Measurements from ENCODE around the gene CARNS1. TPM values are rescaled to one million over a fixed set of nuclear protein-coding genes. Genes with fewer than 3 reads are reported as not detected.

Gene CARNS1
- total and polyA plus RNA-seq, 4 donors: 0.38 to 9.3 (median 7.6) TPM

DNA sequence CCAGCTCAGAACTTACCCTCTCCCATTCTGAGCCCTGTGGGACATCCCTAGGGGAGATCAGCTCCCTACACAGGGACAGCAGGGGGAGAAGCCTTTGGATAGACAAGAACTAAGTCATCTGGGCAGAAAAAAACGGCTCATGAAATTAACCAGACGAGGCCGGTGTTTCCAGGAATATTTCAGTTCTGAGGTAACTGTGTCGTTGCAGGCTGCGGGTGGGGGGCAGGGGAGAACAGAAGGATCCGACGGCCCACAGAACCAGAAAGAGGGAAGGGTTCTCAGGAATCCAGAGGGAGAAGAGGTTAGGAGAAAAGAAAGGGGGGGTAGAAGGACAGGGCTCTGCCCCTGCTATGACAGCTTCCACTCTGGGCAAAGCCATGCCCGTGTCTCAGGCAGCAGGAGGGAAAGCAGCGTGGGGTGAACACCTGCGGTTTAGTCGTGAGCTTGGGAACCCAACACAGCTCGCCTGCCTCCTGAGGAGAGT lies 45.6 kb upstream of the CARNS1 start:
- Histone ChIP-seq H3K27ac (ENCODE audit: low read depth in 1 of 2, low read length in 2 of 2) (no peak overlapping the region), H3K27me3 (ENCODE audit: control insufficient read depth in 1 of 2, insufficient read depth in 2 of 2, low read length in 1 of 2) (no peaks in the 10 kb centered on the region), H3K4me1 (ENCODE audit: control insufficient read depth in 1 of 2, insufficient read depth in 2 of 2, low read length in 2 of 2) (no peaks in the 10 kb centered on the region), H3K36me3 (ENCODE audit: control insufficient read depth in 1 of 2, insufficient read depth in 2 of 2, low read length in 1 of 2) (no peaks in the 10 kb centered on the region), H3K9me3 (ENCODE audit: control insufficient read depth, low read length) (no peaks in the 10 kb centered on the region), H3K4me3 (ENCODE audit: low read length in 2 of 2) (no peak overlapping the region)
- 47 to 51% methylated on average over 12 of the region's 12 CpGs for WGBS, 2 donors
- DNase-seq (no peak), ATAC-seq (ENCODE audit: low FRiP score) (no peak)
- intact Hi-C loops (cut with DNase I): no loop called here

DNA sequence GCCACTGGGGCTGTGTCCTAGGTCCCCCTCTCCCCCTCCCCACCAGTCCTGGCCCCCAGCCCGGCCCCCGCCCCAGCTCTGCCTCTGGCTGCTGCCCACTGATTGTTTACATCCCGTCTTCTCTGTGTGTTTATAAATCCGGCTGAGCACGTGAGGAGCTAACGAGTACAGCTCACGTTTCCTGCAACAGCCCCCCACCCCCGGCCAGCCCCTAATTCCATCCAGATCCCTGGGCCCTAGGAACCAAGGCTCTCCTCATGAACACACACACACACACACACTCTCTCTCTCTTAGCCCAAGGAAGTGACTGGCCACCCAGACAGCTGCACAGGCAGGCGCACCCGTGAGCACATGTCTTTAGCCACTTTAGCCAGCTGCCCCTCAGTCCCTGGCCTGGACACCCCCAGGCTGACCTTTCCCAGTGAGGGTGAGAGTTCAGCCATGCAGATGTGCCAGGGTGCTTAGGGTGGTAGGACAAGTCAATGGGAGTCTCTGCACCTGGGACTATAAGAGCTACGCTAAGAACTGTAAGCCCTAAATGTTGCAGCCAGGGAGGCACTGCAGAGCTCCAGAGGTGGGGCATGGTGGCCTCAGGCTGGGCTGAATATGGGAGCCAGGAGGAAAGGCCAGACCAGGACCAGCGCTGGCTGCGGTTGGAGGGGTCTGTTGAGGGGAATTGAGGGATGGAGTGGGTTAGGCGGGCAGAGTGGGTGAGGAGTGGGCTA lies 45.0 kb upstream of the CARNS1 start:
- WGBS, 2 donors: 70% methylated on average over 14 of the region's 14 CpGs
- Histone ChIP-seq H3K9me3 (ENCODE audit: control insufficient read depth, low read length) (no peaks in the 10 kb centered on the region), H3K27me3 (ENCODE audit: control insufficient read depth in 1 of 2, insufficient read depth in 2 of 2, low read length in 1 of 2) (no peaks in the 10 kb centered on the region), H3K27ac (ENCODE audit: low read depth in 1 of 2, low read length in 2 of 2) (no peak overlapping the region), H3K36me3 (ENCODE audit: control insufficient read depth in 1 of 2, insufficient read depth in 2 of 2, low read length in 1 of 2) (no peaks in the 10 kb centered on the region), H3K4me3 (ENCODE audit: low read length in 2 of 2) (no peak overlapping the region), H3K4me1 (ENCODE audit: control insufficient read depth in 1 of 2, insufficient read depth in 2 of 2, low read length in 2 of 2) (no peaks in the 10 kb centered on the region)
- DNase-seq (no peak), ATAC-seq (ENCODE audit: low FRiP score) (no peak)
- intact Hi-C loops (cut with DNase I): no loop called here

DNA sequence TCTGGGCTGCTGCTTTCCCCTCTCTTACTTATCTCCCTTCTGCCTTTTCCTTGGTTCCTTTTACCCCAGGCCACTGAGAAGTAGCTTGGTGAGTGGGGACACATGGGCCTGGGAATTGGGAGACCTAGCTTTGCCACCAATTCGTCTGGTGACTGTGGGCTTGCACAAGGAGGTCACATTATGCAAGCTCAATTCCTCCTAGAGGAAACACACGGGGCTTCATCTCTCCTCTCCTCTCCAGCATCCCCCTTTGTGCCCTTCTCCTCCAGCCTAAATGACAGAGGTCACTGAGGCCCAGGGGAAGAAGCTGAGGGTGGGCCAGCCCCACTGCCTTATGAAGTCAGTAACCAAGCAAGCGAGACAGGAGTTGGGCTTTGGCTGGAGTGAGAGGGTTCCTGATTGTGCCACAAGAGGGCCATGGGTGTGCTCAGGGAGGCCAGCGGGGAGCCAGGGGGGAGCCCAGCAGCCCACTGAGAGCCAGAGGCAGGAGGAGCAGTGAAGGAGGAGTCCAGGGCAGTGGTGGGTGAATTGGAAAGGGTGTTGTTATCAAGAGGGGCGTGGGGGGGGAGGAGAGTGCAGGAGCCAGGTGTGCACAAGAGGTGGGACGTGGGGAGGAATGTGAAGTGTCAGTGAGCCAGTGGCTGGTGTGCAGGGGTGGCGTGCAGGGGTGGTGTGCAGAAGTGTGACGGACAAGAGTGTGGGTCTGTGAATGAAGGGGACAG lies 44.1 kb upstream of the CARNS1 start:
- H3K9me3 ChIP-seq (ENCODE audit: control insufficient read depth, low read length): no peaks in the 10 kb centered on the region
- H3K27me3 ChIP-seq (ENCODE audit: control insufficient read depth in 1 of 2, insufficient read depth in 2 of 2, low read length in 1 of 2): no peaks in the 10 kb centered on the region
- 16 to 25% methylated on average over 8 of the region's 8 CpGs for WGBS, 2 donors
- no peak overlapping the region for H3K27ac ChIP-seq (ENCODE audit: low read depth in 1 of 2, low read length in 2 of 2)
- intact Hi-C loops (cut with DNase I): no loop called here
- no peaks in the 10 kb centered on the region for H3K4me1 ChIP-seq (ENCODE audit: control insufficient read depth in 1 of 2, insufficient read depth in 2 of 2, low read length in 2 of 2)
- no peak overlapping the region for H3K4me3 ChIP-seq (ENCODE audit: low read length in 2 of 2)
- ATAC-seq (ENCODE audit: low FRiP score): no peak
- no peak for DNase-seq
- H3K36me3 ChIP-seq (ENCODE audit: control insufficient read depth in 1 of 2, insufficient read depth in 2 of 2, low read length in 1 of 2): no peaks in the 10 kb centered on the region

DNA sequence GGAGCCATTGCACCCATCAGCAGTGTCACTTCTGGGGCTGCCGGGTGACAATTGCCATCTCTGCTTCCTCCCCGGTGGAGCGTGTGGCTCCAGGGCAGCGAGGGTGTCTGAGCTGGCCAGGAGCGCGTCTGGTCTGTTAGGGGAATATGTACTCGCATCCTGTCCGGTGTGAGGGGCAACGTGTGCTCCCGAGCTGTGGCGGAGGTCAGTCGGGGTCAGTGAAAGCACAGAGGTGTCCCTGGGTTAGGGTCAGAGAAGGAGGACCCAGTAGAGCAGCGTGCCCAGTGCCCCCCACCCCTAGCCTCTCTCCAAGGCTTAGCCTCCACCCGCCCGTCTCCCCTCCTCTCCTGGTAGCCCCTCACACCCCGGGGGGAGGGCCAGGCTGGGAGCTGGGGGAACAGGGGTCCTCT lies 43.6 kb upstream of the CARNS1 start:
- 10 to 11% methylated on average over 16 of the region's 16 CpGs for WGBS, 2 donors
- H3K9me3 ChIP-seq (ENCODE audit: control insufficient read depth, low read length): no peaks in the 10 kb centered on the region
- ATAC-seq (ENCODE audit: low FRiP score) (no peak), DNase-seq (no peak)
- intact Hi-C loops (cut with DNase I): loop anchor here in 1 of 2 donors (2.0 kb wide), 1 partner anchor 17 kb away; no protein-coding TSS in a partner anchor
- no peaks in the 10 kb centered on the region for H3K27me3 ChIP-seq (ENCODE audit: control insufficient read depth in 1 of 2, insufficient read depth in 2 of 2, low read length in 1 of 2)
- H3K36me3 ChIP-seq (ENCODE audit: control insufficient read depth in 1 of 2, insufficient read depth in 2 of 2, low read length in 1 of 2): no peaks in the 10 kb centered on the region
- H3K4me3 ChIP-seq (ENCODE audit: low read length in 2 of 2): peak overlapping the region in 1 of 2 donors; percentile 71
- peak overlapping the region in 1 of 2 donors; percentile 16 for H3K27ac ChIP-seq (ENCODE audit: low read depth in 1 of 2, low read length in 2 of 2)
- H3K4me1 ChIP-seq (ENCODE audit: control insufficient read depth in 1 of 2, insufficient read depth in 2 of 2, low read length in 2 of 2): no peaks in the 10 kb centered on the region

DNA sequence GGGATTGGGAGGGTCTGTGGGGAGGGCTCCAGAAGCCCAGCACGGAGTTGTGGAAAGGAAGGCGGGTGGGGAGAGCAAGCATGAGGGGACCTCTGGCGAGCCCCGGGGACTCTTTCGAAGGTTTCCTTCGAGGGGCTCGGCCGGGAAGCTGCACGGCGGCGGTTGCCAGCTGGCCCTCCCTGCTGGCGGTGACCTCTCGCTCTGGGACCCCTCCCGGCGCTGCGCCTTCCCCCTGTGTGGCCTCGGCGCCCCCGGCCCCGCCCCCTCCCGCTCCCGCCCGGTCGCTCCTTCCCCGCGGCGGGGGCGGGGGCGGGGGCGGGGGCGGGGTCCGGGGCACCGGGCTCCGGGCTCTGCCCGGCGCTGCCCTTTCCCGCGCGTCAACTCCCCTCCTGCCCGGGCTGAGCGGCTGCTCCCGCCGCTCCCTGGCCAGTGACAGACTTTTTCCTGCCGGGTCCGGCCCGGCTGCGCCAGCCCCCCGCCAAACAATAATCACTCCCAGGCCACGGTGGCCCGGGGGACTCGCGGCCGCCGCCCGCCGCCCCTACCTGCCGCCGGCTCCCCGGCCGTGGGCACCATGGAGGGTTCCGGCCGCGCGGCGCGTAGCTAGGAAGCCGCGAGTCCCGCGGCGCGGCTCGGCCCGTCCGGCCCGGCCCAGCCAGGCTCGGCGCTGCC lies 43.0 kb upstream of the CARNS1 start:
- WGBS, 2 donors: 0 to 1% methylated on average over 35 to 78 of the region's 78 CpGs
- Histone ChIP-seq H3K9me3 (ENCODE audit: control insufficient read depth, low read length) (no peaks in the 10 kb centered on the region), H3K36me3 (ENCODE audit: control insufficient read depth in 1 of 2, insufficient read depth in 2 of 2, low read length in 1 of 2) (no peaks in the 10 kb centered on the region), H3K4me3 (ENCODE audit: low read length in 2 of 2) (peak overlapping the region; percentile 71 to 88), H3K27me3 (ENCODE audit: control insufficient read depth in 1 of 2, insufficient read depth in 2 of 2, low read length in 1 of 2) (no peaks in the 10 kb centered on the region), H3K27ac (ENCODE audit: low read depth in 1 of 2, low read length in 2 of 2) (peak overlapping the region in 1 of 2 donors; percentile 28), H3K4me1 (ENCODE audit: control insufficient read depth in 1 of 2, insufficient read depth in 2 of 2, low read length in 2 of 2) (no peaks in the 10 kb centered on the region)
- no peak for DNase-seq
- intact Hi-C loops (cut with DNase I): loop anchor here in 1 of 2 donors (2.0 kb wide), 1 partner anchor 18 kb away; no protein-coding TSS in a partner anchor
- no peak for ATAC-seq (ENCODE audit: low FRiP score)

DNA sequence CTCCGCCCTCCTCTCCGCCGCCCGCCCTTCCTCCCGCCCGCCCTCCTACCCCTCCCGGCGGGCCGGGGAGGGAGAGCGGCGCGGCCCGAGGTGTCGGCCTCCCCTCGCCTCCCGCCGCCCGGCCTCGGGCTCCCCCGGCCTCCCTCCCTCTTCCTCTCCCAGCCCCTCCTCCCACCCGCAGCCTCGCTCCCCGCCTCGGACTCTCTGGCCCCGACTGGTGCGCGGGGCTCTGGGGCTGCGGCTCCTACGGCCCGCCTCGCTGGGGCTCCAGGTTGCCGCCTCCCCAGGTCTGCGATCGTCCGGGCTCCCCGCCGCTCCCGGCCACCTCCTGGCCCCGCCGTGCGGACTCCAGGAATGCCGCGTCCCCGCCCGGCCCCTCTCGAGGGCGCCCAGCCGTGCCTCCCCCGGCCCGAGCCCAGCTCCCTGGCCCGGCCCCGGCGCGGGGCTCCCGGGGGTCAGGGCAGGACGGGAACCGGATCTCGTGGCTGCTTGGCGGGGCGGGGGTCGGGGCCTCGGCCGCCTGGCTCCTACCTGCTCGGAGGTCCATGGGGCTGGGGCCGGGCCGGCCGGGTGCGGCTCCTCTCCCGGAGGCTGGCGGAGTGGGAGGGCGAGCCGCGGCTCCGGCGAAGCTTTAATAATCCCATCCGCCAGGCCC lies 42.4 kb upstream of the CARNS1 start, which contains the start of gene CLCF1:
TSS of gene CLCF1 (minus strand) at position 606 of the 655 bp plus-strand sequence. CDS start at position 547, 59 bp downstream.
- Histone ChIP-seq H3K9me3 (ENCODE audit: control insufficient read depth, low read length) (no peaks in the 10 kb centered on the region), H3K27me3 (ENCODE audit: control insufficient read depth in 1 of 2, insufficient read depth in 2 of 2, low read length in 1 of 2) (no peaks in the 10 kb centered on the region), H3K27ac (ENCODE audit: low read depth in 1 of 2, low read length in 2 of 2) (peak within 1 kb of the TSS; percentile 15 to 84), H3K36me3 (ENCODE audit: control insufficient read depth in 1 of 2, insufficient read depth in 2 of 2, low read length in 1 of 2) (no peaks in the 10 kb centered on the region), H3K4me1 (ENCODE audit: control insufficient read depth in 1 of 2, insufficient read depth in 2 of 2, low read length in 2 of 2) (no peaks in the 10 kb centered on the region), H3K4me3 (ENCODE audit: low read length in 2 of 2) (peak within 1 kb of the TSS; percentile 71 to 88)
- intact Hi-C loops (cut with DNase I): loop anchor here in 1 of 2 donors (2.0 kb wide), 1 partner anchor 18 kb away; no protein-coding TSS in a partner anchor
- DNase-seq (peak; percentile 84 to 89), ATAC-seq (ENCODE audit: low FRiP score) (peak; percentile 71)
- WGBS, 2 donors: 0 to 1% methylated on average over 36 to 76 of the region's 76 CpGs

DNA sequence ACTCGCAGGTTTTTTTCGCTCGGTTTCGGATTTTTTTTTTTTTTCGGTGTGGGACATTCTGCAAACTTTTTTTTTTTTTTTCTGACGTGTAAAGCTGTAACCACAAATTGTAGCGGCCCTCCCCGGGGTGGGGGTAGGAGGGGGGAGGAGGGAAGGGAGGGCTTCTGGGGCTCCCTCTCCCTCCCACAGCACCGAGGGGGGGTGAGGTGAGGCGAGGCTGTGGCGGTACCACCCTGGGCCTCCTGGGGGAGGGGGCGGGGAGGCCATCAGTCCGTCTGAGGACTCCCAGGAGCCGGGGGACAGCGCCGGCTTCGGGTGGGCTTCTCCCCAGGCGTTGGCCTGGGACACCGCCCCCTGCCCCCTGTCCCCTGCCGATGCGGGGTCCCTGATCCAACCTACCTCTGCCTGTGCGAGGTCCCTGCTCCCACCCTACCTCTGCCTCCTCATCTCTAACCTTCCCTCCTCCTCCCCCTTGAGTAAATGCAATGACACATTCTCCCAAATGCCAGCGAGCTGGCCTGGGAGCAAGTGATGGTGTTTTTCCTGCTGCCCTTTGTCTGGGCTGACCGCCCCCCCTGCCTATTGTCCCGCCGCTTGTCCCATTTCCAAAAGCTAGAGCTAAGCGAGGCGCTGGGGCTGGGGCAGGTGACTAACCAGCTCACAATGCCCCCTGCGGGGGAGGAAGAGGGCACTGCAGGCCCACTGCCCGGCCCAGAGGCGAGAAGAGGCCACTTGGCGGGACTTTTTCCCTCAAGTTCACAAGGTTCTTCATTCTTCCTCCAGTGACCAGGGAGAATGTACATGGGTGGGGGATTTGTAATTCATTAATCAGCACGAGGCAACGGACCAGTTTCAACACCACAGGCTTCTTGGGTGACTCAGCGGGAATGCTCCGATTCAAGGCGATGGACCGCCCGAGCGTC lies 41.6 kb upstream of the CARNS1 start:
- H3K36me3 ChIP-seq (ENCODE audit: control insufficient read depth in 1 of 2, insufficient read depth in 2 of 2, low read length in 1 of 2): no peaks in the 10 kb centered on the region
- intact Hi-C loops (cut with DNase I): loop anchor here in 1 of 2 donors (2.0 kb wide), 1 partner anchor 19 kb away; no protein-coding TSS in a partner anchor
- no peaks in the 10 kb centered on the region for H3K27me3 ChIP-seq (ENCODE audit: control insufficient read depth in 1 of 2, insufficient read depth in 2 of 2, low read length in 1 of 2)
- no peaks in the 10 kb centered on the region for H3K4me1 ChIP-seq (ENCODE audit: control insufficient read depth in 1 of 2, insufficient read depth in 2 of 2, low read length in 2 of 2)
- DNase-seq: peak; percentile 91 to 96
- peak overlapping the region; percentile 15 to 84 for H3K27ac ChIP-seq (ENCODE audit: low read depth in 1 of 2, low read length in 2 of 2)
- peak overlapping the region; percentile 71 to 88 for H3K4me3 ChIP-seq (ENCODE audit: low read length in 2 of 2)
- WGBS, 2 donors: 1% methylated on average over 31 to 40 of the region's 40 CpGs
- no peaks in the 10 kb centered on the region for H3K9me3 ChIP-seq (ENCODE audit: control insufficient read depth, low read length)
- peak; percentile 76 for ATAC-seq (ENCODE audit: low FRiP score)

All from aorta (tissue), 5 donors.